ENCODE results near the gene OTOG. TPM values are rescaled to one million over a fixed set of nuclear protein-coding genes. Genes with fewer than 3 reads are reported as not detected.

The OTOG gene
- total RNA-seq, 1 donor from 2014 or later: not detected

- H3K4me1 Mint-ChIP-seq (ENCODE audit: low read depth): peaks cover 10% of the 10 kb centered on the region
- H3K27me3 Mint-ChIP-seq (ENCODE audit: low read depth): no peaks in the 10 kb centered on the region
- no peaks in the 10 kb centered on the region for H3K36me3 Mint-ChIP-seq (ENCODE audit: low read depth)
- H3K4me3 Mint-ChIP-seq (ENCODE audit: low read depth): no peak overlapping the region
- H3K9me3 Mint-ChIP-seq: no peaks in the 10 kb centered on the region
- no peak overlapping the region for H3K27ac Mint-ChIP-seq
- intact Hi-C loops (cut with micrococcal nuclease): no loop called here
- DNase-seq (ENCODE audit: low spot score): no peak
Observed at GRCh38 chr11:17601676-17602075, 54.6 kb downstream of the OTOG start.

- DNase-seq (ENCODE audit: low spot score): no peak
- H3K4me1 Mint-ChIP-seq (ENCODE audit: low read depth): peaks cover 10% of the 10 kb centered on the region
- no peak overlapping the region for H3K27ac Mint-ChIP-seq
- H3K9me3 Mint-ChIP-seq: no peaks in the 10 kb centered on the region
- no peaks in the 10 kb centered on the region for H3K36me3 Mint-ChIP-seq (ENCODE audit: low read depth)
- intact Hi-C loops (cut with micrococcal nuclease): no loop called here
- no peak overlapping the region for H3K4me3 Mint-ChIP-seq (ENCODE audit: low read depth)
- no peaks in the 10 kb centered on the region for H3K27me3 Mint-ChIP-seq (ENCODE audit: low read depth)
Observed at GRCh38 chr11:17602105-17603001, 55.3 kb downstream of the OTOG start.

- Mint-ChIP-seq H3K9me3 (no peaks in the 10 kb centered on the region), H3K4me3 (ENCODE audit: low read depth) (no peak overlapping the region), H3K4me1 (ENCODE audit: low read depth) (peaks cover 10% of the 10 kb centered on the region), H3K27me3 (ENCODE audit: low read depth) (no peaks in the 10 kb centered on the region), H3K36me3 (ENCODE audit: low read depth) (no peaks in the 10 kb centered on the region), H3K27ac (no peak overlapping the region)
- intact Hi-C loops (cut with micrococcal nuclease): no loop called here
- DNase-seq (ENCODE audit: low spot score): no peak
Observed at GRCh38 chr11:17603056-17603825, 56.2 kb downstream of the OTOG start.

- Mint-ChIP-seq H3K36me3 (ENCODE audit: low read depth) (no peaks in the 10 kb centered on the region), H3K27ac (no peak overlapping the region), H3K9me3 (no peaks in the 10 kb centered on the region), H3K4me3 (ENCODE audit: low read depth) (no peak overlapping the region), H3K4me1 (ENCODE audit: low read depth) (peaks cover 7% of the 10 kb centered on the region), H3K27me3 (ENCODE audit: low read depth) (no peaks in the 10 kb centered on the region)
- intact Hi-C loops (cut with micrococcal nuclease): no loop called here
- DNase-seq (ENCODE audit: low spot score): no peak
Observed at GRCh38 chr11:17604201-17604914, 57.3 kb downstream of the OTOG start.

- H3K4me1 Mint-ChIP-seq (ENCODE audit: low read depth): peaks cover 7% of the 10 kb centered on the region
- DNase-seq (ENCODE audit: low spot score): no peak
- H3K9me3 Mint-ChIP-seq: no peaks in the 10 kb centered on the region
- H3K27me3 Mint-ChIP-seq (ENCODE audit: low read depth): no peaks in the 10 kb centered on the region
- no peaks in the 10 kb centered on the region for H3K36me3 Mint-ChIP-seq (ENCODE audit: low read depth)
- intact Hi-C loops (cut with micrococcal nuclease): no loop called here
- no peak overlapping the region for H3K4me3 Mint-ChIP-seq (ENCODE audit: low read depth)
- H3K27ac Mint-ChIP-seq: no peak overlapping the region
Observed at GRCh38 chr11:17604915-17605233, 57.8 kb downstream of the OTOG start.

- no peaks in the 10 kb centered on the region for H3K9me3 Mint-ChIP-seq
- no peak for DNase-seq (ENCODE audit: low spot score)
- H3K36me3 Mint-ChIP-seq (ENCODE audit: low read depth): no peaks in the 10 kb centered on the region
- H3K4me1 Mint-ChIP-seq (ENCODE audit: low read depth): peaks cover 7% of the 10 kb centered on the region
- intact Hi-C loops (cut with micrococcal nuclease): no loop called here
- no peaks in the 10 kb centered on the region for H3K27me3 Mint-ChIP-seq (ENCODE audit: low read depth)
- no peak overlapping the region for H3K27ac Mint-ChIP-seq
- no peak overlapping the region for H3K4me3 Mint-ChIP-seq (ENCODE audit: low read depth)
Observed at GRCh38 chr11:17605651-17606122, 58.6 kb downstream of the OTOG start.

GRCh38 chr11:17606233-17607082 is 59.4 kb downstream of the OTOG start:
- H3K4me3 Mint-ChIP-seq (ENCODE audit: low read depth): no peak overlapping the region
- DNase-seq (ENCODE audit: low spot score): no peak

GRCh38 chr11:17607083-17607429 is 60.0 kb downstream of the OTOG start:
- no peaks in the 10 kb centered on the region for H3K36me3 Mint-ChIP-seq (ENCODE audit: low read depth)
- H3K27me3 Mint-ChIP-seq (ENCODE audit: low read depth): no peaks in the 10 kb centered on the region
- no peak overlapping the region for H3K27ac Mint-ChIP-seq
- H3K9me3 Mint-ChIP-seq: no peaks in the 10 kb centered on the region
- H3K4me1 Mint-ChIP-seq (ENCODE audit: low read depth): no peaks in the 10 kb centered on the region
- intact Hi-C loops (cut with micrococcal nuclease): no loop called here
- H3K4me3 Mint-ChIP-seq (ENCODE audit: low read depth): no peak overlapping the region
- DNase-seq (ENCODE audit: low spot score): no peak

More at GRCh38 chr11:17606233-17607082, 59.4 kb downstream of the OTOG start:
- Mint-ChIP-seq H3K4me1 (ENCODE audit: low read depth) (peaks cover 2% of the 10 kb centered on the region), H3K9me3 (no peaks in the 10 kb centered on the region), H3K36me3 (ENCODE audit: low read depth) (no peaks in the 10 kb centered on the region), H3K27ac (no peak overlapping the region), H3K27me3 (ENCODE audit: low read depth) (no peaks in the 10 kb centered on the region)
- intact Hi-C loops (cut with micrococcal nuclease): no loop called here

GRCh38 chr11:17607591-17608570 is 60.8 kb downstream of the OTOG start:
- Mint-ChIP-seq H3K27me3 (ENCODE audit: low read depth) (no peaks in the 10 kb centered on the region), H3K4me3 (ENCODE audit: low read depth) (no peak overlapping the region), H3K4me1 (ENCODE audit: low read depth) (no peaks in the 10 kb centered on the region), H3K9me3 (no peaks in the 10 kb centered on the region), H3K36me3 (ENCODE audit: low read depth) (no peaks in the 10 kb centered on the region), H3K27ac (no peak overlapping the region)
- no peak for DNase-seq (ENCODE audit: low spot score)
- intact Hi-C loops (cut with micrococcal nuclease): no loop called here

GRCh38 chr11:17608821-17609220 is 61.8 kb downstream of the OTOG start:
- no peaks in the 10 kb centered on the region for H3K9me3 Mint-ChIP-seq
- H3K4me1 Mint-ChIP-seq (ENCODE audit: low read depth): no peaks in the 10 kb centered on the region
- intact Hi-C loops (cut with micrococcal nuclease): no loop called here
- no peaks in the 10 kb centered on the region for H3K36me3 Mint-ChIP-seq (ENCODE audit: low read depth)
- DNase-seq (ENCODE audit: low spot score): no peak
- no peaks in the 10 kb centered on the region for H3K27me3 Mint-ChIP-seq (ENCODE audit: low read depth)
- no peak overlapping the region for H3K4me3 Mint-ChIP-seq (ENCODE audit: low read depth)
- H3K27ac Mint-ChIP-seq: no peak overlapping the region

GRCh38 chr11:17609291-17610084 is 62.4 kb downstream of the OTOG start:
- intact Hi-C loops (cut with micrococcal nuclease): no loop called here

More at GRCh38 chr11:17609291-17610084, 62.4 kb downstream of the OTOG start:
- H3K27me3 Mint-ChIP-seq (ENCODE audit: low read depth): peaks cover 1% of the 10 kb centered on the region
- H3K9me3 Mint-ChIP-seq: no peaks in the 10 kb centered on the region
- H3K4me1 Mint-ChIP-seq (ENCODE audit: low read depth): no peaks in the 10 kb centered on the region
- H3K27ac Mint-ChIP-seq: no peak overlapping the region
- no peaks in the 10 kb centered on the region for H3K36me3 Mint-ChIP-seq (ENCODE audit: low read depth)
- DNase-seq (ENCODE audit: low spot score): no peak
- no peak overlapping the region for H3K4me3 Mint-ChIP-seq (ENCODE audit: low read depth)
